Measurements from ENCODE around the gene ECE1.

DNA sequence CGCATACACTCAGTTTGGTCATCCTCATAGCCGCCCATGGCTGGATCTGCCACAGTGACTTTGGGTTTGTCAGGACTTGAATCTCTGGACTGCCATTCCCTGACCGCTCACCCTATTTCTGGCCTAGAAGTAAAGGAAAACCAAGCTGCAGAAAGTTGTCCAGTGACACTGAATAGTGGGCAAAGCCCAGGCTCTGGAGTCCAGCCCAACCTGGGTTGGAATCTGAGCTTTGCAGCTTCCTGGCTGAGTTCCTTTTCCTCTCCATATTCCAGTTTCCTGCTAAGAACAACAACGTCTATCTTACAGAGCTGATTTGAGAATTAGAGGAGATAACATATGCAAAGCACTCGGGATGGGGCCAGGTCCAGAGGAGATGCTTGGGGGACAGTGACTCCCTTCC lies 98.0 kb downstream of the ECE1 start:
- TF ChIP-seq SP1 (IDR thresholded peaks at IDR 0.05) (no peak), NFRKB (IDR thresholded peaks at IDR 0.05) (no peak), FOXK2 (IDR thresholded peaks at IDR 0.05) (no peak), BHLHE40 (IDR thresholded peaks at IDR 0.05; ENCODE audit: borderline replicate concordance) (no peak), HDGF (IDR thresholded peaks at IDR 0.05; ENCODE audit: borderline replicate concordance) (no peak), CTBP1 (IDR thresholded peaks at IDR 0.05; ENCODE audit: borderline replicate concordance) (no peak), L3MBTL2 (conservative IDR thresholded peaks at IDR 0.05) (no peak)

Data from HEK293T (cell line).